H1 (cell line): ENCODE measurements around the gene CSF2RB. TPM values are rescaled to one million over a fixed set of nuclear protein-coding genes. Genes with fewer than 3 reads are reported as not detected.

Experiments
- CTCF ChIA-PET: fragments of 300-600 bp; sonication (Branson Sonifier 250); formaldehyde crosslinking; loops from one replicate; lab custom pipeline; 2021; ENCODE audit not compliant: partially characterized antibody; lab: Charles Lee
- POLR2A ChIA-PET: fragments of 300-600 bp; sonication (Branson Sonifier 250); formaldehyde crosslinking; loops from one replicate; lab custom pipeline; 2021; ENCODE audit warnings: inconsistent platforms; ENCODE audit not compliant: partially characterized antibody; lab: Charles Lee
- DNase-seq, 2 experiments: peaks; one replicate each; pipeline versions ENCODE4 v3.0.0 to v3.0.0-alpha.2; 2010 to 2022; ENCODE audit warnings: low spot score in 2 of 2, low read depth in 1 of 2, mixed read lengths in 1 of 2
- FAIRE-seq: peaks from 2 replicates; lab custom pipeline; 2011; peaks lifted over from hg19 to GRCh38; lab: Jason Lieb, UNC
- H2AFZ ChIP-seq: 2 replicates; pipeline ENCODE4 v1.8.1; 2012; ENCODE audit warnings: low read length, inconsistent platforms
- H2AK5ac ChIP-seq: 2 replicates; pipeline ENCODE4 v1.6.1; 2013; ENCODE audit warnings: low read depth, low read length
- H2BK120ac ChIP-seq: replicated peaks from 2 replicates; pipeline ENCODE3; 2013; ENCODE audit warnings: low read depth, low read length, inconsistent platforms
- H2BK12ac ChIP-seq: 2 replicates; pipeline ENCODE4 v1.6.1; 2013; ENCODE audit warnings: low read depth, low read length
- H2BK15ac ChIP-seq: 2 replicates; pipeline ENCODE4 v1.6.1; 2013; ENCODE audit warnings: low read length
- H2BK20ac ChIP-seq: 2 replicates; pipeline ENCODE4 v1.6.1; 2013; ENCODE audit warnings: low read length
- H2BK5ac ChIP-seq: 2 replicates; pipeline ENCODE4 v1.6.1; 2013; ENCODE audit warnings: low read depth, low read length
- H3K14ac ChIP-seq: 2 replicates; pipeline ENCODE4 v1.6.1; 2013; ENCODE audit warnings: inconsistent platforms; ENCODE audit not compliant: insufficient read length
- H3K18ac ChIP-seq: 2 replicates; pipeline ENCODE4 v1.6.1; 2013; ENCODE audit warnings: low read length; ENCODE audit errors: extremely low read depth
- H3K23ac ChIP-seq: 2 replicates; pipeline ENCODE4 v1.6.1; 2013; ENCODE audit warnings: inconsistent platforms; ENCODE audit not compliant: insufficient read length
- H3K23me2 ChIP-seq: 2 replicates; pipeline ENCODE4 v1.6.1; 2013; ENCODE audit warnings: low read depth, low read length
- H3K27ac ChIP-seq: 2 replicates; pipeline ENCODE4 v1.6.1; 2011; ENCODE audit warnings: low read depth, low read length, inconsistent platforms
- H3K27me3 ChIP-seq, 4 experiments: replicated peaks in 1 of 4; 1 replicate in 1 of 4; 2 replicates in 3 of 4; pipeline versions ENCODE4 v1.6.1 to v1.8.1; 2011 to 2013; ENCODE audit warnings: low read length in 3 of 4, mild to moderate bottlenecking in 3 of 4, inconsistent platforms in 2 of 4, mixed read lengths in 2 of 4, moderate library complexity in 1 of 4; ENCODE audit not compliant: control insufficient read depth in 3 of 4, insufficient read depth in 3 of 4; ENCODE audit errors: extremely low read depth in 1 of 4
- H3K36me3 ChIP-seq, 4 experiments: 2 replicates each; pipeline versions ENCODE4 v1.6.1 to v1.8.1; 2011 to 2013; ENCODE audit warnings: mild to moderate bottlenecking in 4 of 4, low read length in 3 of 4, moderate library complexity in 2 of 4, control low read depth in 1 of 4, inconsistent platforms in 1 of 4; ENCODE audit not compliant: insufficient read depth in 4 of 4, control insufficient read depth in 2 of 4
- H3K4ac ChIP-seq: replicated peaks from 2 replicates; pipeline ENCODE3; 2013; ENCODE audit warnings: low read length, low read depth, mixed read lengths, inconsistent platforms; ENCODE audit not compliant: insufficient read length
- H3K4me1 ChIP-seq, 4 experiments: replicated peaks in 1 of 4; 1 replicate in 1 of 4; 2 replicates in 3 of 4; pipeline versions ENCODE4 v1.6.1 to v1.8.1; 2011 to 2013; ENCODE audit warnings: low read length in 3 of 4, inconsistent platforms in 2 of 4, mixed read lengths in 1 of 4; ENCODE audit not compliant: insufficient read depth in 4 of 4, control insufficient read depth in 3 of 4
- H3K4me2 ChIP-seq, 2 experiments: 2 replicates each; pipeline versions ENCODE4 v1.6.1 to v1.8.1; 2011 to 2013; ENCODE audit warnings: low read depth in 2 of 2, low read length in 2 of 2, control low read depth in 1 of 2, inconsistent platforms in 1 of 2, mild to moderate bottlenecking in 1 of 2; ENCODE audit not compliant: insufficient read depth in 1 of 2
- H3K4me3 ChIP-seq, 4 experiments: fragments of 200-600, 300-600 bp in 1 of 4; sonication (generic), shearing (Covaris generic), sonication (Bioruptor Twin) in 1 of 4; 2 replicates each; pipeline versions ENCODE4 v1.5.1 to v1.8.1; 2011 to 2016; ENCODE audit warnings: low read length in 4 of 4, low read depth in 3 of 4, control low read depth in 2 of 4, inconsistent platforms in 2 of 4, mild to moderate bottlenecking in 2 of 4, mixed read lengths in 1 of 4, moderate library complexity in 1 of 4; ENCODE audit not compliant: insufficient read depth in 2 of 4; ENCODE audit errors: extremely low read depth in 1 of 4
- H3K56ac ChIP-seq: replicated peaks from 2 replicates; pipeline ENCODE3; 2013; ENCODE audit warnings: low read depth, mild to moderate bottlenecking, mixed read lengths, low read length, inconsistent platforms; ENCODE audit not compliant: insufficient read length
- H3K79me1 ChIP-seq: 2 replicates; pipeline ENCODE4 v1.6.1; 2013; ENCODE audit warnings: low read depth, low read length, control low read depth
- H3K79me2 ChIP-seq, 2 experiments: 2 replicates each; pipeline versions ENCODE4 v1.6.1 to v1.8.1; 2012 to 2013; ENCODE audit warnings: low read length in 2 of 2, mild to moderate bottlenecking in 2 of 2, inconsistent platforms in 1 of 2; ENCODE audit not compliant: insufficient read depth in 2 of 2, control insufficient read depth in 1 of 2
- H3K9ac ChIP-seq, 4 experiments: replicated peaks in 1 of 4; 1 replicate in 1 of 4; 2 replicates in 3 of 4; pipeline versions ENCODE4 v1.6.1 to v1.8.1; 2011 to 2013; ENCODE audit warnings: low read depth in 3 of 4, low read length in 3 of 4, control low read depth in 2 of 4, mild to moderate bottlenecking in 2 of 4, moderate library complexity in 2 of 4, inconsistent platforms in 1 of 4; ENCODE audit errors: extremely low read depth in 1 of 4
- H3K9me3 ChIP-seq, 2 experiments: 2 replicates each; pipeline versions ENCODE4 v1.6.1 to v1.8.1; 2012 to 2013; ENCODE audit warnings: mild to moderate bottlenecking in 2 of 2, moderate library complexity in 2 of 2, control low read depth in 1 of 2, inconsistent platforms in 1 of 2, low read depth in 1 of 2, low read length in 1 of 2, mixed read lengths in 1 of 2; ENCODE audit not compliant: insufficient read depth in 2 of 2
- H4K20me1 ChIP-seq, 2 experiments: replicated peaks in 1 of 2; 2 replicates each; pipeline versions ENCODE3 to v1.8.1; 2011 to 2013; ENCODE audit warnings: inconsistent platforms in 2 of 2, low read length in 2 of 2, mild to moderate bottlenecking in 1 of 2; ENCODE audit not compliant: insufficient read depth in 2 of 2, control insufficient read depth in 1 of 2
- H4K5ac ChIP-seq: 2 replicates; pipeline ENCODE4 v1.6.1; 2013; ENCODE audit warnings: low read length, low read depth, mixed read lengths, inconsistent platforms; ENCODE audit not compliant: insufficient read length
- H4K8ac ChIP-seq: 2 replicates; pipeline ENCODE4 v1.8.0; 2013; ENCODE audit warnings: mild to moderate bottlenecking, moderate library complexity, low read length, inconsistent platforms; ENCODE audit not compliant: insufficient read depth; ENCODE audit errors: extremely low read depth
- H4K91ac ChIP-seq: replicated peaks from 2 replicates; pipeline ENCODE3; 2013; ENCODE audit warnings: low read length, mixed read lengths, inconsistent platforms; ENCODE audit not compliant: insufficient read length
- FOSL1 ChIP-seq: IDR thresholded peaks from 2 replicates; pipeline ENCODE4 v1.6.1; 2011; ENCODE audit warnings: mild to moderate bottlenecking, low read depth, low read length, moderate library complexity; ENCODE audit not compliant: insufficient read depth
- GTF2F1 ChIP-seq: IDR thresholded peaks from 2 replicates; pipeline ENCODE4 v1.6.1; 2012; ENCODE audit warnings: low read depth, low read length, improper control_type of control experiment, borderline replicate concordance
- POLR2A ChIP-seq, 2 experiments: IDR thresholded peaks; 1 replicate in 1 of 2; 2 replicates in 1 of 2; pipeline ENCODE4 v1.6.1; 2011; ENCODE audit warnings: low read depth in 2 of 2, low read length in 2 of 2, mild to moderate bottlenecking in 2 of 2; ENCODE audit errors: control extremely low read depth in 1 of 2
- RBBP5 ChIP-seq: IDR thresholded peaks from 2 replicates; pipeline ENCODE4 v1.7.1; 2012; ENCODE audit warnings: low read depth, mild to moderate bottlenecking, inconsistent platforms, low read length, moderate library complexity, borderline replicate concordance
- RXRA ChIP-seq: IDR thresholded peaks from 2 replicates; pipeline ENCODE4 v1.6.1; 2011; ENCODE audit warnings: low read depth, mild to moderate bottlenecking, low read length, moderate library complexity; ENCODE audit not compliant: insufficient read depth
- SAP30 ChIP-seq: fragments of 300-600 bp; sonication (generic); IDR thresholded peaks from 2 replicates; pipeline ENCODE4 v1.7.1; 2012; ENCODE audit warnings: low read length, moderate library complexity, mild to moderate bottlenecking, inconsistent platforms; ENCODE audit not compliant: insufficient read depth, insufficient replicate concordance
- SP4 ChIP-seq: IDR thresholded peaks from 2 replicates; pipeline ENCODE4 v1.6.1; 2012; ENCODE audit warnings: low read length, inconsistent platforms
- SRF ChIP-seq: IDR thresholded peaks from 2 replicates; pipeline ENCODE4 v1.6.1; 2011; ENCODE audit warnings: mild to moderate bottlenecking, low read depth, low read length, moderate library complexity
- SUZ12 ChIP-seq: fragments of 200-600 bp; sonication (generic); IDR thresholded peaks from 2 replicates; pipeline ENCODE4 v1.6.1; 2012; ENCODE audit warnings: mild to moderate bottlenecking, inconsistent platforms, low read length, moderate library complexity, mixed read lengths
- TAF7 ChIP-seq: optimal IDR thresholded peaks from 2 replicates; pipeline ENCODE3; 2011; ENCODE audit warnings: low read depth, mild to moderate bottlenecking, inconsistent platforms, low read length, moderate library complexity, borderline replicate concordance
- TBP ChIP-seq: IDR thresholded peaks from 2 replicates; pipeline ENCODE4 v1.6.1; 2011; ENCODE audit warnings: low read depth, low read length, improper control_type of control experiment
- TCF12 ChIP-seq: IDR thresholded peaks from 2 replicates; pipeline ENCODE4 v1.6.1; 2011; ENCODE audit warnings: low read depth, mild to moderate bottlenecking, low read length
- WGBS, 2 experiments: shearing (Covaris generic) in 1 of 2; methylation state at CpG; one replicate each; pipeline versions ENCODE4 v1.1.6 to v1.1.7; 2013 to 2015; ENCODE audit warnings: low lambda C conversion rate in 2 of 2, mixed read lengths in 2 of 2, inconsistent platforms in 1 of 2, low coverage in 1 of 2, missing lambda C conversion rate in 1 of 2; ENCODE audit not compliant: insufficient replicate concordance in 2 of 2, insufficient coverage in 1 of 2, insufficient read length in 1 of 2; ENCODE audit errors: extremely low coverage in 1 of 2, missing lambda C conversion rate in 1 of 2; 5-methylcytosine and 5-hydroxymethylcytosine counted together
- polyA plus RNA-seq, 7 experiments: library from polyadenylated mRNA; depleted of rRNA in 3 of 7; stranded (reverse) in 5 of 7; unstranded in 2 of 7; fragments of >200 nt in 5 of 7; fragments of 200-250 nt in 2 of 7; gene quantifications; 1 replicate in 5 of 7; 2 replicates in 1 of 7; 4 replicates in 1 of 7; pipeline versions ENCODE4 v1.2.1 to v1.2.3, GENCODE V29; 2011 to 2013; ENCODE audit warnings: missing spikeins in 2 of 7, mixed read lengths in 2 of 7
- total RNA-seq: library from RNA; stranded (reverse); fragmentation: NEBNext Ultra II Directional; extraction: Animal tissue kit (Norgen Biotek cat#: 25700); gene quantifications from 2 replicates; pipeline ENCODE4 v1.2.1, GENCODE V29; 2021
- TF ChIP-seq, protein P1 (sequence below): IDR thresholded peaks from 2 replicates; pipeline ENCODE4 v1.6.1; 2012; ENCODE audit warnings: low read length, inconsistent platforms

Gene CSF2RB
- total and polyA plus RNA-seq, 2 of the 8 experiments (the other 6 are each of a cell fraction or from before 2014, with no cell fraction given), result not detected

DNA sequence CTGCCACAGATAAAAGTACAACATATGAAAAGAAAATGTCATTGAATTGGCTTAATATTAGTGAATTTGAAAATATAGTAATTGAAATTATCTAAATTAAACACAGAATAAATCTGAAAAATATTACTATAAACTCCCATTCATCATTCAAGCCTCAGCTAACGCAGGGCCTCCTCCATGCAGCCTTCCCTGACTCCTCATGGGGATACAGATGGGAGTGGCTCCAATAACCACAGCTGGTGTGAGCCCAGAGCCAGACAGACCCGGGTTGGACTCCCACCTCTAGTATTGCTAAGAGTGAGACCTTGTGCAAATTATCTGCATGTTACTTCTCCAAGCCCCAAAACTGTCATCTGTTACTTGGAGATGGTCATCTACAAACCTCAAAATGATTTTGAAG is 44.9 kb downstream of the CSF2RB start:
- CTCF ChIA-PET, result interaction anchor here (0.6 to 0.9 kb wide), 2 partner anchors 12 to 102 kb away, joined by 3 to 4 read pairs; no protein-coding TSS in a partner anchor
- 94% methylated on average over 2 of the region's 2 CpGs; no CpG with 5 or more reads in 1 of the 2 experiments for WGBS, 2 experiments

More for the DNA sequence above, 44.9 kb downstream of the CSF2RB start:
- Histone ChIP-seq H3K23me2 (peaks cover 3% of the 10 kb centered on the region; the same call in 1 of the 2 replicates), H3K9me3 (peaks cover 0 to 6% of the 10 kb centered on the region in 2 experiments; a peak in 2 of 4 replicates), H3K79me2 (no peaks in the 10 kb centered on the region), H3K4ac (no peak overlapping the region), H2BK15ac (no peak overlapping the region), H2AK5ac (no peak overlapping the region), H3K9ac (no peak overlapping the region), H3K4me3 (no peak overlapping the region), H3K4me1 (0 out of 7 replicates have a peak, but pooled peaks cover 0 to 3% (median 0%) of the 10 kb centered on the region in 4 experiments), H3K56ac (no peak overlapping the region), H3K18ac (no peak overlapping the region), H2BK12ac (no peak overlapping the region), H3K27me3 (no peaks in the 10 kb centered on the region), H3K27ac (no peak overlapping the region), H4K8ac (no peak overlapping the region), H2AFZ (no peak overlapping the region), H3K4me2 (no peak overlapping the region), H2BK20ac (no peak overlapping the region), H3K23ac (no peak overlapping the region), H4K20me1 (no peaks in the 10 kb centered on the region), H4K5ac (no peak overlapping the region), H3K36me3 (no peaks in the 10 kb centered on the region), H4K91ac (no peak overlapping the region), H2BK120ac (no peak overlapping the region), H3K14ac (no peak overlapping the region), H2BK5ac (no peak overlapping the region), H3K79me1 (no peaks in the 10 kb centered on the region)
- POLR2A ChIA-PET, result no interaction called here
- TF ChIP-seq SP4 (no peak), GTF2F1 (no peak), RBBP5 (no peak), TCF12 (no peak), TAF7 (no peak), SRF (no peak), POLR2A (IDR thresholded peaks at IDR 0.05; ENCODE audit: control extremely low read depth in 1 of 2, low read depth in 2 of 2, low read length in 2 of 2) (no peak), RXRA (no peak), TBP (no peak), FOSL1 (no peak), SUZ12 (no peak), SAP30 (no peak)
- TF ChIP-seq, protein P1, sequence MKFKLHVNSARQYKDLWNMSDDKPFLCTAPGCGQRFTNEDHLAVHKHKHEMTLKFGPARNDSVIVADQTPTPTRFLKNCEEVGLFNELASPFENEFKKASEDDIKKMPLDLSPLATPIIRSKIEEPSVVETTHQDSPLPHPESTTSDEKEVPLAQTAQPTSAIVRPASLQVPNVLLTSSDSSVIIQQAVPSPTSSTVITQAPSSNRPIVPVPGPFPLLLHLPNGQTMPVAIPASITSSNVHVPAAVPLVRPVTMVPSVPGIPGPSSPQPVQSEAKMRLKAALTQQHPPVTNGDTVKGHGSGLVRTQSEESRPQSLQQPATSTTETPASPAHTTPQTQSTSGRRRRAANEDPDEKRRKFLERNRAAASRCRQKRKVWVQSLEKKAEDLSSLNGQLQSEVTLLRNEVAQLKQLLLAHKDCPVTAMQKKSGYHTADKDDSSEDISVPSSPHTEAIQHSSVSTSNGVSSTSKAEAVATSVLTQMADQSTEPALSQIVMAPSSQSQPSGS, result no peak
- FAIRE-seq (no peak), DNase-seq (no peak)
